ENCODE data around the gene PLEKHG1.

PLEKHG1 gene

DNA sequence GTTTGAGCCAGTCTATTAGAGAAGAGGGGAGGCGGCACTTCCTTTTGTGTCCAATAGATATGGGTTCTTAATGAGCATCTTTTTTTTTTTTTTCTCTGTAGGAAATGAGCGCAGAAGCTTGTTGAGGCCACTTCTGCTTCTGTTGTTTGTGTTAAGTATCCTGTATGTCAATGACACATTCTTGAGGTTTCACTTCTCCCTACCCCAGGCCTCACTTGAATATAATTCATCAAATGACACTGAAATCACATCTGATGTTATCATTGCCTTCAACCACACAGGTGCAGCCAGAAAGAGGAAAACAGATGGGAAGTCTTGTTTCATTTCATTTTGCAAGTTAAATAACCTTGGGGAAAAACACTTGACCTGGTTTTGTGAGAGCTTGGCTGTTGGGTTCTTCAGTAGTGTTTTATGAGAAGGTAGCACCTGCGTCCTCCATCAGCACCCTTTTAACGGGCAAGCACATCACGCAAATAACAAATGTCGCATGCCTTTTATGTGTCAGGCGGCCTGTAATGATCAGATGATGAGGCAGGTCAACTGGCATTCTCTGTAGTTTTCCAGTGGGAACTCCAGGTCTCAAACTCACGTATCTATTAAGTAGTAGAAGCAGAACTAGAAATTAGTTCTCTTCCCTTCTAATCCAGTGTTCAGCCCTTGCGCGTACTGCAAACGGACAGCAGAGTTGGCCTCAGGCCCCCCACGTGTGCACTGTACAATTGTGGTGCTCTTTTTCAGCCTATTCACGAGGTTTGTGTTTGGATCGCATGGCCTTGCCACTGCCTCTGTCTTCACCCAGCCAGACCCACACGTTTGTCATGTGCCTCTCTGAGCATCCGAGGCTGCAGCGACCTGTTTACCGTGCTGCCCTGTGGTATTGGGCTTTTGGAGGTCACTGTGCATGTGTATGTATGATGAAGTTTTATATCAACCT lies 23.5 kb downstream of the PLEKHG1 start:
- H3K4me1 Mint-ChIP-seq = peaks cover 11% of the 10 kb centered on the region
- no peak for DNase-seq (ENCODE audit: low spot score in 2 of 2)
- H3K36me3 Mint-ChIP-seq = no peaks in the 10 kb centered on the region
- no peaks in the 10 kb centered on the region for H3K9me3 Mint-ChIP-seq
- no peak overlapping the region for H3K27ac Mint-ChIP-seq
- peak; percentile 77 for ATAC-seq
- no peak overlapping the region for H3K4me3 Mint-ChIP-seq

GRCh38 chr6:150624191-150624590 lies 24.5 kb downstream of the PLEKHG1 start:
- Mint-ChIP-seq H3K9me3 (no peaks in the 10 kb centered on the region), H3K4me3 (no peak overlapping the region), H3K36me3 (no peaks in the 10 kb centered on the region), H3K4me1 (peaks cover 8% of the 10 kb centered on the region), H3K27ac (no peak overlapping the region)
- ATAC-seq (no peak), DNase-seq (ENCODE audit: low spot score in 2 of 2) (no peak)

- Mint-ChIP-seq H3K36me3 (no peaks in the 10 kb centered on the region), H3K4me1 (peaks cover 14% of the 10 kb centered on the region), H3K27ac (no peak overlapping the region), H3K4me3 (no peak overlapping the region), H3K9me3 (no peaks in the 10 kb centered on the region)
- ATAC-seq (no peak), DNase-seq (ENCODE audit: low spot score in 2 of 2) (no peak)
Measured at GRCh38 chr6:150625927-150626326, 26.2 kb downstream of the PLEKHG1 start.

DNA sequence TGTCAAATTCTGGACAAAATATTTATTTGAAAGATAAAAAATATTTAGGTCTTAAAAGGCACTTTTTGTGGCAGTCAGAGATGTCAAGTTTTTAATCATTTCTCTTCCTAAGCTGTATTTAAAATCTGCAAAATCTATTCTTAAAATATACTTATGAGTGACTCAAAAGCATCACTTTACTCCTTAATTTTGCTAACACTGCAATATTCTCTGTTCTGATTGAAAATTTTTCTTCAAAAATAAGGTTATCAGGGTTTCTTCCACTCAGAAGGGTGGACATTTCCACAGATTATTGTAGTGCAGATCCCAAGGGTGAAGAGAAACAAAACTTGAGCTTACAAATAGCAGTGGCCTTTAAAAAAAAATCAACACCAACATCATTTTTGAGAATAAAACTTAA lies 27.5 kb downstream of the PLEKHG1 start:
- Mint-ChIP-seq H3K9me3 (no peaks in the 10 kb centered on the region), H3K4me3 (no peak overlapping the region), H3K4me1 (peaks cover 26% of the 10 kb centered on the region), H3K27ac (no peak overlapping the region), H3K36me3 (no peaks in the 10 kb centered on the region)
- DNase-seq (ENCODE audit: low spot score in 2 of 2) = no peak
- ATAC-seq = no peak

GRCh38 chr6:150627585-150628025 lies 27.9 kb downstream of the PLEKHG1 start:
- ATAC-seq = no peak
- H3K4me3 Mint-ChIP-seq = no peak overlapping the region
- H3K9me3 Mint-ChIP-seq = no peaks in the 10 kb centered on the region
- peaks cover 27% of the 10 kb centered on the region for H3K4me1 Mint-ChIP-seq
- H3K27ac Mint-ChIP-seq = no peak overlapping the region
- H3K36me3 Mint-ChIP-seq = no peaks in the 10 kb centered on the region
- DNase-seq (ENCODE audit: low spot score in 2 of 2) = no peak

DNA sequence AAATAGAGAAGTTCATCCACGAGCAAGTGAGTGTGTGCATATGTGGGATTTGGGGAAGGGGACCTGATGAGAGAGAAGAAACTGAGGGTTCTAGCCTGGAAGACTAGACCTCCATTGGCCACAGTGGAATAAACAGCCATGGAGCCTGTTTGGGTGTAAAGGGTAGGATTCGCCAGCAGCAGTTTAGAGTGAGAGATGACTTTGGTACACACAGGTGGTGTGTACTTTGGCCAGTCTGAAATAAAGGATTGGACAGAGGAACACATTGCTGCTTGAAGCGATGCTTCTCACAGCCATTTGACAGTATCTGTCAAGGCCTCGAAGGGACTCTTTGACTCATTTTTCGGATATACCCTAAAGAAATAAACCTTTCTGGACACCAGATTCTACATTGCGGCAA lies 29.2 kb downstream of the PLEKHG1 start:
- peaks cover 6% of the 10 kb centered on the region for H3K36me3 Mint-ChIP-seq
- no peak overlapping the region for H3K4me3 Mint-ChIP-seq
- ATAC-seq (no peak), DNase-seq (ENCODE audit: low spot score in 2 of 2) (no peak)
- H3K9me3 Mint-ChIP-seq = no peaks in the 10 kb centered on the region
- no peak overlapping the region for H3K27ac Mint-ChIP-seq
- H3K4me1 Mint-ChIP-seq = peaks cover 35% of the 10 kb centered on the region

DNA sequence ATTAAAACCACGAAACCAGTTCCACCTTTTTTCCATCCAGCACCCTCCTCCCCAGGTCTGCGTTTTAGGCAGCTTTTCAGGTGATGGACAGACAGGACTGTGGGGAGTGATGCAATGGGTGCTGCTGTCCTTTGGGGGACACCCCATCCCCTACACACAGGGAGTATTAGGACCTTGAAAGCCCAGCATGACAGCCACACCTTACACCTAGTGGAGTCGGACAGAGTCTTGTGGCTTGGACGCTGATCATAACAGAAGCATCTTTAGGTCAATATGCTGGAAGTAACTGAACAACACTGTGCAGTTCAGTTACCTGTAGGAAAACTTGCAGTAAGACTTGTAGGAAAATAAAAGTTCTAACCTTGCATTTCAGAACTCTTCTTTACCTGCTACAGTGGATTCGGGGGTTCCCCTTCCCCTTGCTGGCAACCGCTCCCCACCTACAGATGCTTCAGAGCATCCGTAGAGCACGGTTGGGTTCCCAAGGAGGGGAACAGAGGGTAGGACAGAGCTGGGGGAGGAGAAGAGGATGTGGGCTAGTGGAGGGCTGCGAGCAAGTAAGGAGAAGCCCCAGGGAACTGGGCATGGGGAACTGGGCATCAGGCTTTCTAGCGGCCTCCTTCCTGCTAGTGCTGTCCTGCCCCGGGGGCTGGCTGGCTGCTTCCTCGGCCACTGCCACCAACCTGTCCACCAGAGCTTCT lies 31.7 kb downstream of the PLEKHG1 start:
- peak overlapping the region; percentile 84 for H3K4me3 Mint-ChIP-seq

DNA sequence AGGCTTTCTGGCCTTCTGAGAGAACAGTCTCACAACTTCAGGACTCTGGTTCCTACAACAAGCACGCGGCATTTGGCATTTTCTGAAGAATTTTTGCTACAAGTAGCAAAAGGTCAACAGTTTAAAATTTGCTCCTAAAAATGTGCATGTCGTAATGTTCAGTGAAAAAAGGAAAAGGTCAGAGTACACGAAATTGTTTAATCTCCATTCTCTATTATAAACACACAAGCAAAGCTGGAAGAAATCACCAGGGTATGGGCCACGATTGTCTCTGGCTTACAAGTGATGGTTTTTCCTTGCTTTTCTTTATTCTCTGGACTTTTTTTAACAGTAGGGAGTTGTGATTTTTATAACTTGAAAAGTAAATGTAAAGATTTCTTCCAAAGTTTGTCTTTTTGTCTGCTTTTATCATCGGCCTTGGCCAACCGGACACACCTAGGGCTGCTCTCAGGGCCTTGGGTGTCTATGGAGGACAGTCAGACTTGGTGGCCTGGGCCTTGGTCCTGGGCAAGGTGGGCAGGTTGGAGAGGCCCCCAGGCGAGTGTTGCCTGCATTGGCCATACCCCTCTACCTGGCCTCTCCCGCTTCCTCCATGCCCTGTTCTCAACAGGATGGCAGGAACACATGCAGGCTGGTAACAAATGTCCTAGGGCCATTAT lies 32.4 kb downstream of the PLEKHG1 start:
- Mint-ChIP-seq H3K9me3 (no peaks in the 10 kb centered on the region), H3K36me3 (peaks cover 6% of the 10 kb centered on the region), H3K4me1 (peaks cover 53% of the 10 kb centered on the region), H3K4me3 (peak overlapping the region; percentile 84), H3K27ac (peak overlapping the region; percentile 92)
- DNase-seq (ENCODE audit: low spot score in 2 of 2) = no peak
- ATAC-seq = no peak

More for the DNA sequence above, 31.7 kb downstream of the PLEKHG1 start:
- H3K4me1 Mint-ChIP-seq = peaks cover 46% of the 10 kb centered on the region
- DNase-seq (ENCODE audit: low spot score in 2 of 2) (peak in 1 of 2 donors; percentile 46), ATAC-seq (no peak)
- no peaks in the 10 kb centered on the region for H3K9me3 Mint-ChIP-seq
- H3K36me3 Mint-ChIP-seq = peaks cover 6% of the 10 kb centered on the region
- peak overlapping the region; percentile 92 for H3K27ac Mint-ChIP-seq

DNA sequence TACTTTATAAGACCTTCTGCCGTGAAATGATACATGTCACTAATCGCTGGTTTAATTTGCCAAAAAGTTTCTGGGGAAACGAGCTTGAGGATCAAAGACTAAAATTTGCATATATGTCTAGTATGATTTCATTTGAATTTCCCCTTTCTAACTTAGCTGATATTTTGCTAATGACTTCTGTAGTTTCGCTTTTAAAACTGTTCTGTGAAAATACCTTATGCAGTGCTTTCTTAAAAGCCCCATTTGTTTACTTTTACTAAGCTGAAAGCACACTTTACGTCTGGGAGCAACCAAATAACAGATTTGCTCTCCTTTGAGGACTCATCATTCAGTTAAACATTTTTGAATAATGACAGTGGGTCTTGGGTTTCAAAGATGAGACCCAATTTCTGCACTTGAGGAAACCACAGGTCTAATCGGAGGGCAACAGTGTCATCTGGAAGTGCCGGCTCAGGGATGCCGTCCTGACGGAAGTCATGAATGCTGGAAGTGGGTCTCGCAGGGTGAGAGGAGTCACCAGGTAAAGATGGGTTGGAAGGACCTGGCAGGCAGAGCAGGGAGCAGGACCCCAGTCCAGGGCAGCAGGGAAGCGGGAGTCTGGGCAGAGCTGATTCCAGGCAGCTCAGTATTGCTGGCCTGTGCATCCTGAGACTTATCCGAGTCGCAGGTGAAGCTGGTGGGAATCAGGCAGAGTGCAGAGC lies 33.2 kb downstream of the PLEKHG1 start:
- DNase-seq (ENCODE audit: low spot score in 2 of 2) (peak in 1 of 2 donors; percentile 64), ATAC-seq (peak; percentile 43)
- Mint-ChIP-seq H3K4me3 (peak overlapping the region; percentile 84), H3K4me1 (peaks cover 58% of the 10 kb centered on the region), H3K27ac (peak overlapping the region; percentile 92), H3K9me3 (no peaks in the 10 kb centered on the region), H3K36me3 (peaks cover 6% of the 10 kb centered on the region)

DNA sequence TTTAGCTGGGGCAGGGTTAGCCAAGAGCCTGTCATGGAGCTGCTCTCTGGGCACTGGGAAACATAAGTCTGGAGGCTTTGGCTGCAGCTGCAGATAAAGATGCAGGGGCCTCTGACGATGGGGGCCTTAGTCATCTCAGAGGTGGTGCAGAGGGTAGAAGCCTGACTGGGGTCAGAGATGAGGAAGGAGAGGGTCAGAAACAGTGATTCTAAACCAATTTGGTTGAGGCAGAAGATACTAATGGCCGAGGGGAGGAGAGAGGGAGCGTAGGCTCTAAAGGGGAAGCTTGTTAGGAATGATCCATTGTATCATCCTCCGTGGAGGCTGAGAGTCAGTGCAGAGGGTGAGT lies 33.8 kb downstream of the PLEKHG1 start:
- Mint-ChIP-seq H3K27ac (peak overlapping the region; percentile 92), H3K4me3 (peak overlapping the region; percentile 84), H3K36me3 (peaks cover 6% of the 10 kb centered on the region), H3K9me3 (no peaks in the 10 kb centered on the region), H3K4me1 (peaks cover 63% of the 10 kb centered on the region)
- ATAC-seq (peak; percentile 68), DNase-seq (ENCODE audit: low spot score in 2 of 2) (peak in 1 of 2 donors; percentile 65)

- Mint-ChIP-seq H3K4me1 (peaks cover 63% of the 10 kb centered on the region), H3K27ac (peak overlapping the region; percentile 92), H3K36me3 (peaks cover 6% of the 10 kb centered on the region), H3K9me3 (no peaks in the 10 kb centered on the region), H3K4me3 (peak overlapping the region; percentile 84)
- DNase-seq (ENCODE audit: low spot score in 2 of 2) (no peak), ATAC-seq (no peak)
Measured at GRCh38 chr6:150634176-150634963, 34.7 kb downstream of the PLEKHG1 start.

GRCh38 chr6:150634964-150635292 lies 35.2 kb downstream of the PLEKHG1 start:
- Mint-ChIP-seq H3K27ac (peak overlapping the region; percentile 92), H3K4me1 (peaks cover 63% of the 10 kb centered on the region), H3K36me3 (peaks cover 6% of the 10 kb centered on the region), H3K4me3 (peak overlapping the region; percentile 84), H3K9me3 (no peaks in the 10 kb centered on the region)
- ATAC-seq (no peak), DNase-seq (ENCODE audit: low spot score in 2 of 2) (no peak)

DNA sequence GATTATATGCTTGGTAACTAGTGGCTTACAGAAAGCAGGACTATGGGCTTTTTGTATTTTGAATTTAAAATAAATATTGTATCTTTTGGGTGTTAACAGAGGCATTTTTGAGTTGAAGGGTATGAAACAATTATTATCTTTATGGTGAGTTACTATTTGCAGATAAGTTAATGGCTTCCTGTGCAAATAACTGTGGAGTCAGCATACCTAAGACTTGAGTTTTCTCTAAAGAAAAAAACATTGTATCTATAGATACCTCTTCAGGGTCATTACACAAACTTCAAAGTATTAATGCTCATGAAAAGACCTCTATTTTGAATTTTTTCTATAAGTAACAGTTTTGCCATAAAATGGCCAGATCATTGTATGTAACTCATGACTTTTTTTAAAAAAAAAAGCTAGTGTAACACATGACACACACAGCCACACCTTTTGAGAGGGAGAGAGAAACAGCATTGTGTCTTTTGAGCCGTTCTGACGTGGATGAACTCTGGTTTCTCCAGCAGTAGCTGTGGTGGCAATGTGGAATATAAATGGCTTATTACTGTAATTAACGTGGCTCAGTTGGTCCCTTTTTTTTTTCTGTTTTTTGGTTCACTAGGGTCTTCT lies 36.3 kb downstream of the PLEKHG1 start:
- Mint-ChIP-seq H3K36me3 (peaks cover 10% of the 10 kb centered on the region), H3K9me3 (no peaks in the 10 kb centered on the region), H3K27ac (peak overlapping the region; percentile 23), H3K4me1 (peaks cover 66% of the 10 kb centered on the region), H3K4me3 (peak overlapping the region; percentile 0)
- DNase-seq (ENCODE audit: low spot score in 2 of 2) (no peak), ATAC-seq (peak; percentile 33)

- no peaks in the 10 kb centered on the region for H3K9me3 Mint-ChIP-seq
- H3K4me1 Mint-ChIP-seq = peaks cover 58% of the 10 kb centered on the region
- peak overlapping the region; percentile 23 for H3K27ac Mint-ChIP-seq
- H3K36me3 Mint-ChIP-seq = peaks cover 10% of the 10 kb centered on the region
- no peak for DNase-seq (ENCODE audit: low spot score in 2 of 2)
- peak; percentile 43 for ATAC-seq
- H3K4me3 Mint-ChIP-seq = peak overlapping the region; percentile 0
Measured at GRCh38 chr6:150636808-150637207, 37.1 kb downstream of the PLEKHG1 start.
